CD4-positive, alpha-beta T cell treated with Interleukin-17A for 1 hour (primary cell): ENCODE results near the gene ENPP1.

Source experiments
- DNase-seq: peaks from one replicate; pipeline ENCODE4 v3.0.0-alpha.2; 2020

The ENPP1 gene

GRCh38 chr6:131787766-131788712 lies 19.8 kb upstream of the ENPP1 start:
- DNase-seq: no peak

DNA sequence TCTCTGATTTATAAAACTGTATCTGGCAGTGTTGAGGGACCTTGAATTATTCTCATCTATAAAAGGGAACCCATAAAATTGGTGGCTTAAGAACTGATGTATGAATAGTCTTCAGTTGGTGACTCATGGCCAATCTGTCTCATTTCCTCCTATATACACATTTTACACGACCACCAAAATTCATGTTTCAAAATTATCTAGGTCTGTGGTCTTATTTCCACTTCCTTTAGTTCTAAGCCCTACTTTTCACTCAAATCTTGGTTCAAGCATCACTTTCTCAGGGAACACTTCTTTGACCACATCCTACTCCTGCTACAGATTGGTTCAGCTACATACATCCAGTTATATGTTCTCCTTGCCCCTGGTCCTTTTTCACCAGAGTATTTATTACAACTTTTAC lies 18.6 kb upstream of the ENPP1 start:
- DNase-seq: no peak

GRCh38 chr6:131791476-131791875 lies 16.3 kb upstream of the ENPP1 start:
- DNase-seq: no peak

GRCh38 chr6:131792091-131792496 lies 15.7 kb upstream of the ENPP1 start:
- DNase-seq: no peak

DNA sequence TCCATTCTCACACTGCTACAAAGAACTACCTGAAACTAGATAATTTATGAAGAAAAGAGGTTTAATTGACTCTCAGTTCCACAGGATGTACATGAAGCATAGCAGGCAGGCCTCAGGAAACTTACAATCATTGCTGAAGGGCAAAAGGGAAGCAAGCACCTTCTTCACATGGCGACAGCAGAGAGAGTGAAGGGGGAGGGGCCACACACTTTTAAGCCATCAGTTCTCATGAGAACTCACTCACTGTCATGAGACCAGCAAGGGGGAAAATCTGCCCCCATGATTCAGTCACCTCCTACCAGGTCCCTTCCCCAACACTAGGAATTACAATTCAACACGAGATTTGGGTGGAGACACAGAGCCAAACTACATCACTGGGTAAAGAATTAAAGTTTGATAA lies 12.5 kb upstream of the ENPP1 start:
- DNase-seq: no peak

DNA sequence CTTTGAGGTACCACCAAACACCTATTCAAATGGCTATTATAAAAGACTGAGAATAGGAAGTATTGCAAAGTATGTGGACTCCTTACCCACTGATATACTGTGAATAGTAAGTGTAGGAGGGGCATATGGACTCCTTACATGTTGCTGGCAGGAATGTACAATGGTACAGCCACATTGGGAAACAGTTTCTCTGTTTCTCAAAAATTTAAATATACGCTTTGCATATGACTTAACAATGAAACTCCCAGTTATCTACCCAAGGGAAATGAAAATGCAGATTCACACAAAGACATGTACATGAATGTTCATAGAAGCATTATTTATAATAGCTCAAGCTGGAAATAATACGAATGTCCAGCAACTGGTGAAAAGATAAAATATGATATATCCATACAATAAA lies 5.5 kb upstream of the ENPP1 start:
- DNase-seq: no peak

DNA sequence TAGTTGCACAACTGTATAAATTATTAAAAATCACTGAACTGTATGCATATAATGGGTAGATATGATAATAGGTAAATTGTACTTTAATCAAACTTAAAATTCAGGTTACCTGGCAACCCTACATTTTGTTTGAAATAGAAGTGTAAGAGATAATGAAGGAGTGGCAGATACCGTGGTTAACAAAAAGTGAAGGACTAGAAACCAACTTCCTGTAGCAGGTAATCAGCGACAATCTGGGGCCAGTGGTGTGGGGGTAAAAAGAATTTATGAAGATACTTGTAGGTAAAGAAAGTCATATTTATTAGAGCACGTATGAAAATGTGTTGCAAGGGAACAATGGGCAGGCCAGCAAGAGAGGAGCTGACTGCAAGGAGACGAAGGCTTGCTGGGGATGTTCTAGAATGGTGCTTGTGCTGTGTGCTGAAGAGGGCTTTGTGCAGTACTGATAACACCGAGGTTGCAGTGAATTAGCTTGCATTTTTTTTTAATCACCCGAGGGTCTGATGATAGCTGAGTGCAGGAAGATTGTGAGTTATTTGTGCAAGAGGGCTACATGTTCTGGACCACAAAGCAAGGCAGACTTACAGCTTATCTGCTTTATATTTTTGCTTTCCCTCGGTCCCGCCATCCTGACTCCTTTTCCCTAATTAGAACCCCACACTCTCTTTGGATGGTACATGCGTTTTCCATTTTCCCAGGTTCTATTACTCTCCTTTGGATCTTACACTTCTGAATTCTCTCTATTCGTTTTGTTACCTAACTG lies 4.6 kb upstream of the ENPP1 start:
- peak; percentile 8 for DNase-seq

GRCh38 chr6:131804131-131804530 lies 3.7 kb upstream of the ENPP1 start:
- no peak for DNase-seq

DNA sequence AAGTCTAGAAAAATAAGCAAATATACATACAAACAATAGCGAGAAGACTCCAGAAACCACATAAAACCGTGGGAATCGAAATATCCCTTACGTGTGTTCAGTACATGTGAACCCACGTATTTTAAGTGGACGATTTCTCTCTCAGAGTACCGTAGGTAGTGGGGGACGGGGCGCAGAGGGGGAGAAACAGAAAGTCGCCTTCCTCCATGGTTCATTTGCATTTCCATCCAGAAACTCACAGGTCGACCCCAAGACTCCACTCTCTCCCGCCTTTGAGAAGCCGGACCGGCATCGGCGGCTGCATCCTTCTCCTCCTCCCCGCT lies 538 bp upstream of the ENPP1 start:
- no peak for DNase-seq

- no peak for DNase-seq
These were observed 845 bp downstream of the ENPP1 start for GRCh38 chr6:131808460-131809269.

DNA sequence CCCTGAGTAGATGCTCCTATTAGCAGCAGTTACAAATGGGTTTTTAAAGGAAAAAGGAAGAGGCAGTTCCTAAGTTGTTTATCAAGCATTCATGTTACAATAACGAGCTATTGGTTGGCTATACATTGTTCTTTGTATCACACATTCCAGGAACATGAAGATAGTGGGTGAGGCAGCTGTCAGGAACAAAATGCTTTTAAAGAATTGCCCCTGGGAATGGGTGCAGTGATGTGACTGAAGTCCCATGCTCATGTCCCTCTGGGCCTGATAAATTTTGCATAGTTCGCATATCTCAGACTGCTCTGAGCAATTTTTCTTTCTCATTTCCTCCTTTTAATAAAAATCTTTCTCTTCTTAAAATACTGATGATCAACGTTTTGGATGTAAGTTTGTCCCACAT lies 3.7 kb downstream of the ENPP1 start:
- no peak for DNase-seq

DNA sequence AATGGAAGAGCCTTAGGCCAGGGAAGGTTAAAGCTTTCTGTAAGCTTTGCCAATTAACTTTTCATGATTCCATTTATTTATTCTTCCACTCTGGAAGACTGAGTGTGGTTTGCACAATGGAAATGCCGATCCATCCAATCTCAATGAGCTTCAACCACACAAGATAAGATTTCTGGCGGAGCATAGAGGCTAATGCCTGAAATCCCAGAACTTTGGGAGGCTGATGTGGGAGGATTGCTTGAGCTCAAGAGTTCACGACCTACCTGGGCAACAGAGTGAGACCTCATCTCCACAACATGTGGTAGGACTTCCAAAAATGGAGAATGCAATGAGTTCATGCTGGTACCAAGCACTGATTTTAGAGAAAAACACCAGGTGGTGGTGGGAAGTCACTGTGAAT lies 6.2 kb downstream of the ENPP1 start:
- DNase-seq: no peak

- no peak for DNase-seq
These were observed 9.0 kb downstream of the ENPP1 start for GRCh38 chr6:131816869-131817268.

- DNase-seq: no peak
These were observed 11.8 kb downstream of the ENPP1 start for GRCh38 chr6:131819572-131820124.

DNA sequence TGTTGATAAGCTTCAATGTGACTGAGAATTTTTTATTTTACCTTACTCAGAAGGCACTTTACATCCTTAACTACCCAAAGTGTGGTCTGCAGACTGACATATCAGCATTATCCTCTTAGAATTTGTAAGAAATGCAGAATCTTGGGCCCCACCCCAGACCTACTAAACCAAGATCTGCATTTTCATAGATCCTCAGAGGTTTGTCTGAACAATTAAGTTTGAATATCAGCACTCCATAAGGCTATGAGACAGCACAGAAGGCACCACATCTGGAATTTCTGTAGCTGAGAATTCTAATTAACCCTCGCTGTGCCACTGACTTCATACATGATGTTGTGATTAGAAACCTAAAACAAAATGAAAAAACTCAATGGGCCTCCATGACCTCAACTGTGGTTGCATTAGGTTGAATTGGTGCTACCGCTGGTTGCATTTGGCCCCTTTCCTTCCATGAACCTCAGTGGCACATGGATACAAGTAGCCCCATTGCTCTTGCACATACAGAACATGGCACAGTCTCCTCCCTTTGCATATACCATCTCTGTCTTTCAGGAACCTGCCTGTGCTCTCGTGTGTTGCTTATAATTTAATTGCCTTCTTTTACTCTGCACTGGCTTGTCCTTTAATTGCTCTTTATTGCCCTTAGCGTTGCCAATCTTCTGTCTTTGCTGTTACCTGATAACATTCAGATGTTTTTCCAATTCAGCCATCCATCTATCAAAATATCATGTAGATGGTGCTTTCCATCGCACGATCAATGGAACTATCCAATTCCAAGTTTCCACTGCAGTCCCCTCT lies 13.4 kb downstream of the ENPP1 start:
- no peak for DNase-seq

DNA sequence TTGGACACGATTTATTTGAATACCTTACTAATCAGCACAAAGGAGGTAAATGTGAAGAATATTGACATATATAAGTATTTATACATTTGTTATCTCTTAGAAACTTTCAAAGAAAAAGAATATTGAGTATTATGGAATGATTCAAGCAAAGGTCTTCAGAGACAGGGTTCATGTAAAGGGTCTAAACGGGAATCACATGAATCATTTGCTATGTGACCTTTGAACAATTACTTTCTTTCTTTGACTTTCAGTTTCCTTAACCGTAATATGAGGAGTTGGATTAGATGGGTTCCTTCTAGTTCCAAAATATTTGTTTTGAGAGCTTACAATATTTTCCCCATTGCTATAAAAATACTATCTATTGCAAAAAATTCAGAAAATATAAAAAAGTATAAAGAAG lies 14.3 kb downstream of the ENPP1 start:
- DNase-seq: no peak

DNA sequence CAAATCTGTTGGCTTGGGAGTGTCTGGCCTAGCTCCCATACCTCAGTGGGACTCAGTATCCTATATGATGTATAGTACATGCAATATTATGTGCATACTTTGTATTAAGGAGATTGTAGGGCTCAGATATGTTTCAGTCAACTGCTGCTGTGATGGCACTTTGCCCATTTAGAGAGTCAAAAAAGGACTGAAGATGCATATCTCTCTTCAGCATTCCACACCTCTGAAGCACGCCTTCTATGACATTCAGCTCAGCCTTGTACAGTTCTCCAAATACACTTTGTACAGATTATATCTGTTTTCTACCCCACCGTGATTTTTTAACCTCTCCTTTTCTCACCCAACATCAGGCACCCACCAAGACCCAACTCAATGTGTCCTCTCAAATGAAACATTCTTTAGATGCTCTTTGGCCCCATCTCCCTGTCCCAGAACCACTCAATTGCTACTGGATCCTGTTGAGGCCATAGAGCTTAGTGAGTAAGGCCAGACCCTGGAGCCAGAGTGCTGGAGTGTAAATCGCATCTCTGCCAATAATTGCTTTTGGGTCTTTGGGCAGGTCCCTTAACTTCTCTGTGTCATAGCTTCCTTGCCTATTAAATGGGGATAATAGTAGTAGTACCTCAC lies 15.6 kb downstream of the ENPP1 start:
- no peak for DNase-seq

DNA sequence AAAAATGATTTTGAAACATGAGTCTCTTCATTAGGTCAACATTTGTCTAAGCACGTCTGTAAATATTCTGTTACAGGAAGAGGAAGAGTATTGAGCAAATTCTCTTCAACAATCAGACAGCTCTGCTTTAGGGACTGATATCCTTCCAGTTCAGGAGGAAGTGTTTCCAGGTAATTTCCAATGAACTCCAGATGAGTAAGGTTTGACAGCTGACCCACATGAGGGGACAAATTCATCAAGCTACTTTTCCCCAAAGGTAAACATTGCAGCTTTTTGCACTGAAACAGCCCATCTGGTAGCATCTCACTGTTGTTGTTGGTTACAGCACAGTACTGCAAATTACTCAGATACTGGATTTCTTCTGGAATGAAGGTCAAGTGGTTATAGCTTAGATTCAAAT lies 18.1 kb downstream of the ENPP1 start:
- no peak for DNase-seq

DNA sequence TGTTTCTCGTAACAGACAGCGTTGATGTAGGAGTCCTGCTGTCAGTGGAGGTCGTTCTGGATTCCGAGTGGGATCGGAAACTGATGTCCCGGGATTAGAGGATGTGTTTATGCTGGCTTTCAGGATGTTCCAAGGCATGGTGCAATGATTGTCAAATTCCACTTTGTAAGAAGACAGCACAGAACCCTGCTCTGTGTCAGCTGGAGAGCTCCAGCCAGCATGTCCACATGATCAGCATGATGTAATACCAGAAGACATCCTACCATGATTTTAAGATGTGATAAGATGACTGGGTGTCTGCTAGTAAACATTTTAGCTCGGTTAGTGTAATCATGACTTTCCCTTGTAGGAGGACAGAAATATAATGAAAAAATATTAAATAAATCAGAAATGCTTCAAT lies 20.3 kb downstream of the ENPP1 start:
- no peak for DNase-seq

DNA sequence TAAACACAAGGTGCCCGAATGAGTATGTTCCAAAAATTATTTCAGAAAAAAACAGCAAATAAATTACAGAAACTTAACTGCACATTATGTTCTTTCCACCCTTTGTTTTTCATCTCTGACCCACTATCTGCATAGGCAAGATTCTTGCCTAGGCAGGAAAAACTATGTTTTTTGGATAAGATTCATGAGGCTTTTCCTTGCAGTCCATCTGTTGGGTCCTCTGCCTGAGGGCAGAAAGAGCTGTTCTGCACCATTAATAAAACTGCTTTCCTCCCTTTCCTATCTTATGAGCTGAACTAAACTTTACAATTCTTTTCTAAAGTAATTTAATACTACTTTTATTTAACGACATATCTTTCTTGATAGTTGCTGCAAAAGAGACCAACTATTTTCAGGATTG lies 21.1 kb downstream of the ENPP1 start:
- no peak for DNase-seq

- DNase-seq: no peak
These were observed 23.6 kb downstream of the ENPP1 start for GRCh38 chr6:131831392-131831791.

GRCh38 chr6:131831886-131832285 lies 24.1 kb downstream of the ENPP1 start:
- no peak for DNase-seq
